Non-pigmented ciliary epithelial cell (primary cell): ENCODE data around the gene SAMD8.
"Not testable (repeated sequence)": the region's sequence is repeated elsewhere in the genome, so short reads cannot be mapped to it uniquely, and the experiment has no call there.

Source experiments
- DNase-seq: peaks from one replicate; pipeline ENCODE4 v3.0.0-alpha.2; 2010; ENCODE audit warnings: low read depth

The SAMD8 gene

DNA sequence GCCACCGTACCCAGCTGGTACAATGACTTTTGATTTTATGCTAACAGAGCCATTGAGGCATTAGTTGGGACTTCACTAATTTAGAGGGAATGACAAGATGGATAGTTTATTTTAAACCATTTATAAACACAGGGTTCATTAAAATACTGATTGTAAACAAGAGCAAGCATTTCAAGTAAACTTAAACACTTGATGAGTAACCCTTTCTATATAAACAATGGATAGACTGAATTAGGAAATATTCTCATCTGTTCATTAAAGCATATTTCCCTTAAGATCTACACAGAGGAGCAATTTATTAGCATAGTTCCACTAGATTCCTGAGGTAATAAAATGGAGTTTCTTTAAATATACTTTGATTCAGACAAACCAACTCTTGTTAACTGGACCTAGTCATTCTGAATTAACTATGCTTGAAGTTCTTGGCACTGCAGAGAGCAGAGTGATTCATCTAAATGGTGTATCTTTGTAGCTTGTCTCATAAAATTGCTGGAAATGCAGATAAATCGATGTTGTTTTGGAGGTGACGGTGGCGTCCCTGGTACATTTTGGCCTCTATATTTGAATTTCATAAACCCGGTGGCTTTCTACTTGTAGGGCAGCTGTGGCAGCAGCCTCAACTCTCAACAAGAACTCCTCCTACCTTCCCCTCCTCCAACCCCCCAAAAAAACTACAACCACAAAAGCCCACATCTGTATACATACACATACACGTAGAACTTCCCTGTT lies 83.7 kb downstream of the SAMD8 start:
- no peak for DNase-seq

DNA sequence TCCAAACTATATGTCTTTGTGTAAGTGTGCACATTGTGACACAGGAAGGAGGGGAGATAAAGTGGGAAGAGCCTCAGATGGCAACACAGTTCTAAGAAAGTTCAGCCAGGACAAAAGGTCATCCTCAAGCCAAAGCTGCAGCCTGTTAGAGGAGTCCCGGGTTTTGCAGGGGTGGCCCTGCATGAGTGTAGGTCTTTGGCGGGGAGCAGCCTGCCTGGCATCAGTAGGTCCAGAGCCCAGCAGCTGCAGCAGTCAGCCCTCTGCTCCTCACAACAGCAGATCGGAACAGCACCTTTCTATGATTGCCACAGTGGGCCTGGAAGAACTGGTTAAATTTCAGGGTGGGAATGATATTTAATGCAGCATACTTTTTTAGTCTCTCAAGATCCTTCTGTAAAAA lies 85.6 kb downstream of the SAMD8 start:
- DNase-seq: no peak

DNA sequence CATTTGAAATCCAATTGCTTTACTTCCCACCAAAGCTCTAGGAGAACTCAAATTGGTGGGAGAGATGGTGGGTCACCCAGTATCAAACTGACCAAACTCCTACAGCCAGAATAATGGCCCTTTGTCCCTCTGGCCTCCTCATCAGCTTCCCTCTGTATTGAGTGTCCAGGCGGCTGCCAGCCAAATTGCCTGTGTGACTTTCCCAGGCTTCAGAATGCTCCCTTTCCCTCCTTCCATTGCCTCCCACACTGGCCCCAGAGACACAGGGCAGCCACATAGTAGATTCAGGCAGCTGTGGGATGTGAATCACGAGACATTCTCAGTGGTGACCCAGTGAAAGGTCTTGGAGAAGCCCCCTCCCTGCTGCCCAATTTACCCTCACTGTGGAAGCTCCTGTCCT lies 86.5 kb downstream of the SAMD8 start:
- DNase-seq: no peak

DNA sequence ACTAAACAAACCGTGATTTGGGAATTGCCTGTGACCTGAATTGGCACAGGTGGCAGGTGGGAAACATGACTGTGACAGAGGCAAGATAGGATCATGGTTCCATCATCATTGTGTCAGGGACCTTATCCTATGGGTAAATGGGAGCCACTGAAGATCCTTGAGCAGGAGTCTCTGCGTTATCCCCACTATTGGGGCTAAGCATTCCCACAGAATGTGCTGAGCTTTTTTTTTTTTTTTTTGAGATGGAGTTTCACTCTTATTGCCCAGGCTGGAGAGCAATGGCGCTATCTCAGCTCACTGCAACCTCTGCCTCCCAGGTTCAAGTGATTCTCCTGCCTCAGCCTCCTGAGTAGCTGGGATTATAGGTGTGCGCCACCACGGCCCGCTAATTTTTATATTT lies 88.5 kb downstream of the SAMD8 start:
- not testable (repeated sequence) for DNase-seq

DNA sequence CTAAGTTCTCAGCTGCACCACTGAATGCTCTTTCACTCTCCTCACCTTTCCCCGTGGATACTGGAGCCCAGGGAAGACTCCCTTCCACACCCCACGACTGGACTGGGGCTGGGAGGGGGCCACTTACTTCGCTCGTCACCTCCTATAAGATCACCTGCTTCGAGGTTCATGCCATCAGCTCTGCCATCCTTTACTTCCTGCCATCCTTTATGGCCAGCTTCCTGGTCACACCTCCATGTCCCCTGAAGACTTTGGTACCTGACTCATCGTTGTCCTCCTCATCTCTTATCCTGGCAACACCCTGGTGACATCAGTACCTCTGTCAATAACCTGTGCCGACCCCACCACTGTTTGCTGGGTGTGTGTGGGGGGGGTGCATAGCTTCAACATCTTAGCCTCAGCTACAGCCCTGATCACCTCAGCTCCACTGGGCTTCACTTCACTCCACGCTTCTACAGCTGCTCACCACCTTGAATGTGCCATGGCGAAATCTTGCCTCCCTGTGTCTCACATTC lies 90.4 kb downstream of the SAMD8 start:
- no peak for DNase-seq

DNA sequence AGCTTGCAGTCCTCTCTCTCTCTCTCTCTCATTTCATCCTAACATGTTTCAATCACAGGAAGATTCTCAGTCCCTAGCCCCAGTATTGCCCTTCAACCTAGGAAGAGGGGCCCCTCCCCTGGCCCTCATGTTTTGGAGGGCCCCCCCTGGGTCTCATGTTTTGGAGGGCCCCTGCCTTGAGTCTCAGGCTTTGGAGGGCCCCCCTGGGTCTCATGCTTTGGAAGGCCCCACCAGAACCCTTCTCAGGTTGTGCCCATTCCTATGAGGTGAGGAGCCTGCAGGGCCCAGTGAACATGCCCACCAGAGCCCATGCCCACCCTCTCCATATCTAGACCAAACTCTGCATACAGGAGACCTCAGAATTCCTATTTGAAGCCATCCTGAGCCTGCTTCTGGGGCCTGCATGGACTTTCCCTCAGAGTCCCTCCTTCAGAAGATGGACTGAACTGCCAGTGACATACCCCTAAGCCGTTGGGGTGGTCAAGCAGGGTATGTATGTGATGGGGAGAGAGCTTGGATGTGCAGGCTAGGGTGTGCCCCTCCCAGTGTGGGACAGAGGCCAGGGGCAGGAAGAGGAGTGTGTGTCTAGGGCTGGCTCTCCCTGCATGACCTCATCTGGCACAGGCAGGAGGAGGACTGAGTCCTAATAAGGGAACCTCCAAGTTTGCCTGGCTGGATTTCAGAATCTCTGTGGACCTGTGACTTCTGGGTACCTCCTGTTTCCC lies 91.0 kb downstream of the SAMD8 start:
- no peak for DNase-seq

DNA sequence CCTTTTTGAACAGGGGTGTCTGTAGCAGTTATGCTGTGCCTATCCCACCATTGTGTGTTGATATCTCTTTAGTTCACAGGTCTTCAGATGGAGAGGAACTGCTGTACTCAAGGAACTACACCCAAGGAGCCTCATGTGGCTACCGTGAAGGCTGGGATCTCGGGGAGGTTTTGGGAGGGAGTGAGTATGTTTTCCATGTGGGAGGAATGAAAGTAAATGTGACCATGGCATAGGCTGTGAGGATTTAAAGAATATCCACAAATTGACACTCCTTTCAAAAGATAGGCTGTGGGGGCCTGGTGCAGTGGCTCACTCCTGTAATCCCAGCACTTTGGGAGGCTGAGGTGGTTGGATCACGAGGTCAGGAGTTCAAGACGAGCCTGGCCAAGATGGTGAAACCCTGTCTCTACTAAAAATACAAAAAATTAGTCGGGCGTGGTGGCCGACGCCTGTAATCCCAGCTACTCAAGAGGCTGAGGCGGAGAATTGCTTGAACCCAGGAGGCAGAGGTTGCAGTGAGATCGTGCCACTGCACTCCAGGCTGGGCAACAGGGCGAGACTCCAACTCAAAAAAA lies 91.7 kb downstream of the SAMD8 start:
- DNase-seq: not testable (repeated sequence)

DNA sequence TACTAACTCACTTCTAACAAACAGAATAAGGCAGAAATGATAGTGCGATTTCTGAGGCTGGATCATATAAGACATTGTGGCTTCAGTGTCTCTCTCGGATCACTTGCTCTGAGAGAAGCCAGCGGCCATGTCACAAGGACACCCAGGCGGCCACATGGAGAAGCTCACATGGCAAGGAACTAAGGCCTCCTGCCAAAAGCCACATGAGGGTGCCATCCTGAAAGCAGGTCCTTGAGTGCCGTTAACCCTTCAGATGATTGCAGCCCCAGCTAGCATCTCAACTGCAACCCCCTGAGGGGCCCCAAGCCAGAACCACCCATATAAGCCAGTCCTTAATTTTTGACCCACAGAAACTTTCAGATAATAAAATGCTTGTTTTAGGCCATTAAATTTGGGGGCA lies 92.3 kb downstream of the SAMD8 start:
- no peak for DNase-seq

DNA sequence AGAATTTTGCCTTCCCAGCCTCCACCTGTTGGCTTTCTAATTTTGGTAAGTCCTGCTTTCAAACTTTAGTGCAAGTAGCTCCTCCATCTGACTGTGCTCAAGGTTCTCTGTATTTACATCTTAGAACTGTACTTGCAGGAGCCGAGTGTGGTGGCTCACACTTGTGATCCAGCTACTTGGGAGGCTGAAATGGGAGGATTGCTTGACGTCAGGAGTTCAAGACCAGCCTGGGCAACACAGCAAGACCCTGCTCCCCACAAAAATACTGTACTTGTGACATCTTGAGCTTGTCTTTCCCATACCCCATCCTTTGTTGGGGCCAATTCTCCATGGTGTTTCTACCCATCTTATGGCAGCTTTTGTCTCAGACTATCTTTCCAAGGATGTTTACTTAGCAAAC lies 94.5 kb downstream of the SAMD8 start:
- DNase-seq: no peak

DNA sequence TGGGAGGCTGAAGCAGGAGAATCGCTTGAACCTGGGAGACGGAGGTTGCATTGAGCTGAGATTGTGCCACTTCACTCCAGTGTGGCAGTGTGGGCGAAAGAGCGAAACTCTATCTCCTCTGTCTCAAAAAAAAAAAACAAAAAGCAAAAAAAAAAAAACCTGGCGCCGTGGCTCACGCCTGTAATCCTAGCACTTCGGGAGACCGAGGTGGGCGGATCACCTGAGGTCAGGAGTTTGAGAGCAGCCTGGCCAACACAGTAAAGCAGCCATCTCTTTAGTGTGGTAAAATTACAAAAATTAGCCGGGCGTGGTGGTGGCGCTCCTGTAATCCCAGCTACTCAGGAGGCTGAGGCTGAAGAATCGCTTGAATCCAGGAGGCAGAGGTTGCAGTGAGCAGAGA lies 95.2 kb downstream of the SAMD8 start:
- DNase-seq: not testable (repeated sequence)

DNA sequence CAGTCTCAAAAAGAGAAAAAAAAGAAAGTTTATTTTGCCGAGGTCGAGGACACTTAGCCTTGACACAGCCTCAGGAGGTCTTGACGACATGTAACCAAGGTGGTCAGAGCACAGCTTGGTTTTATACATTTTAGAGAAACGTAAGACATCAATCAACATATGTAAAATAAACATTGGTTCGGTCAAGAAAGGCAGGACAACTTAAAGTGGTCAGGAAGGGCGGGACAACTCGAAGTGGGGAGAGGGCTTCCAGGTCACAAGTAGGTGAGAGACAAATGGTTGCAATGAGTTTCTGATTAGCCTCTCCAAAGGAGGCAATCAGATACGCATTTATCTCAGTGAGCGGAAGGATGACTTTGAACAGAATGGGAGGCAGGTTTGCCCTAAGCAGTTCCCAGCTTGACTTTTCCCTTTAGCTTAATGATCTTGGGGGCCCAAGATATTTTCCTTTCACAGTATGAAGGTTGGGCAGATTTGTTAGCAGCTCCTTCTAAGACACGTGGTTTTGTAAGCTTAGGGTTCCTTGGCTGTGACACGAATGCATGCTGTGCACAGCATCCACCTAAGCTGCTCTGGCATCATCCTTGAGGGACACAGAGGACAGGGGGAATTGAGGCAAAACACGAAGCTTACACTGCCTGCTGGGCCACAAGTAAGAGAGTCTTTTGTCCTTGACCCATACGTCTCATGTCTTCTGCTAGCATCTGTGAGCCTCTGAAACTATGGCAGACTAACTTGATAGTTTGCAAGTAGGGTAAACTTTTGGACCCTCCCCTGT lies 95.8 kb downstream of the SAMD8 start:
- no peak for DNase-seq

DNA sequence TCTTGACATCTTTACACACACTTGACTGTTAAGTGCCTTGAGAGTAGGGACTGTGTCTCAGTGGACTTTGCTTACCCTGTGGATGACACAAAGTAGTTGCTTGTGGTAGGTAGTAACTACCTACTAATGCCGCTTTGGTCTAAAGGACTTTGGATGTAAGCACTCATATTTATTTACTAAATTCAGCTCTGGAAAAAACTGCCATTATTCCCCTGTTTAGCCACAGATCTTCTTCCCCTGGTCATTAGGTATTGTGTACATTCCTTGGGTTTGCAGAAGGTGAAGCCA lies 96.3 kb downstream of the SAMD8 start:
- DNase-seq: no peak

DNA sequence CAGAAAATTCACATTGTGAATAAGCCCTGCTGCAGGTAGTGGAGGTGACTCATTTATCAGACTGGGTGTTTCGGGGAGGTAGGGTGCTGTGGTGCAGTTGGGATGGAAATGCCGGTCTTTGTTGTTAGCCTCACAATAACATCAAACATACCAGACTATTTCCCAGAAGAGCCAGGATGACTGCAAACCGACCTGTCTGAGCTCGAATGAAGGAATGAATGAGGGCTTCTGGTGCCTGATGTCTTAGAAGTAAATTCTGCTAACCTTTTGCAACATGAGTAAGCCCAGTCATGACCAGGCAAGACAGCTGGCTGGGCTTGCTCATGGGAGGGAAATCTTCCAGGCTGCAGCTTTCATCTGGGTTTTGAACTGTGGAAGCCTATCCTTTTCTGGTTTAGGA lies 96.7 kb downstream of the SAMD8 start:
- no peak for DNase-seq

DNA sequence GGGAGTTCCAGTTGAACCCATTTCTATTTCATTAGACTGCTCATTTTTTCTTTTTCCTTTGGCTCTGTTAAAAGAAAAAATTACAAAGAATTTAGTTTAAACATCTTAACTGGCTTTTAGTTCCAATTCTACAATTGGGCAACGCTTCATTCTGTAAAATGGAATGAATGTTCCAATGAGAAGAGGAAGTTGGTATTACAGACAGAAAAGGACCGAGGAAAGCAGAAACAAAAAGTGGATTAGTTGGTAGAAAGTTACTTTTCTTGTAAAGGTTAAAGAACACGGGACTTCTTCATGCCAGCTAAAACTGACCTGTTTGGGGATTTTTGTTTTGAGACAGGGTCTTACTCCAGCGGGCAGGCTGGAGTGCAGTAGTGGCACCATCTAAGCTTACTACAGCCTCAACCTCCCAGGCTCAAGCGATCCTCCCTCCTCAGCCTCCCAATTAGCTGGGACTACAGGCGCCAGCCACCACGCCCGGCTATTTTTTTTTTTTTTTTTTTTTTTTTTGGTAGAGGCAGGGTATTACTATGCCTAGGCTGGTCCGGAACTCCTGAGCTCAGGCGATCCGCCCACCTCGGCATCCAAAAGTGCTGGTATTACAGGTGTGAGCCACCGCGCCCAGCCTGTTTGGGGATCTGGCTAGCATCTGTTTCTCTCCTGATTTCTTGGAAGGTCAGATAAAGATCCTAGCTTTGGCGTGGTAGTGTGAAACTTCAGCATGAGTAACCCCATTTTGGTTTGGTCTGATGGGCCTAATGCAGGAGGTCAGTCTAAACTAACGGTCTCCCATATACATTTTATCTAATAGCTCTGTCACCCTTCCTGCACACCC lies 97.8 kb downstream of the SAMD8 start:
- no peak for DNase-seq

DNA sequence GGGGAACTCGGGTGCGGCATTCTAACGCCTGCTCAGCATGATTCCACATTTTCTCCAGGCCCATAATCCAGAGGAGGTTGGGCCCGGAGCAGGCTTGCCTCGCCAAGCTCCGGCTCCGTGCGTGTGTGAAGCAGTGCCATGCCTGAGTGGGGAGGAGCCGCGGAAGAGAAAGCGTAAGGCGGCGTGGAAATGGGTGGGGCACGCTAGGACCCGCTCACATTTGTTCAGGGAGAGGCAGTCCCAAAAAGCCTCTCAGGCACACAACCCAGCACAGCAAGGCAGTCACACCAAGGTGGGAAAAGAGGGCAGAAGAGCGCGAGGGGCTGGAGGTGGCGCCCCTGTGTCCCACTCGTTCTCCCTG lies 98.4 kb downstream of the SAMD8 start:
- no peak for DNase-seq

DNA sequence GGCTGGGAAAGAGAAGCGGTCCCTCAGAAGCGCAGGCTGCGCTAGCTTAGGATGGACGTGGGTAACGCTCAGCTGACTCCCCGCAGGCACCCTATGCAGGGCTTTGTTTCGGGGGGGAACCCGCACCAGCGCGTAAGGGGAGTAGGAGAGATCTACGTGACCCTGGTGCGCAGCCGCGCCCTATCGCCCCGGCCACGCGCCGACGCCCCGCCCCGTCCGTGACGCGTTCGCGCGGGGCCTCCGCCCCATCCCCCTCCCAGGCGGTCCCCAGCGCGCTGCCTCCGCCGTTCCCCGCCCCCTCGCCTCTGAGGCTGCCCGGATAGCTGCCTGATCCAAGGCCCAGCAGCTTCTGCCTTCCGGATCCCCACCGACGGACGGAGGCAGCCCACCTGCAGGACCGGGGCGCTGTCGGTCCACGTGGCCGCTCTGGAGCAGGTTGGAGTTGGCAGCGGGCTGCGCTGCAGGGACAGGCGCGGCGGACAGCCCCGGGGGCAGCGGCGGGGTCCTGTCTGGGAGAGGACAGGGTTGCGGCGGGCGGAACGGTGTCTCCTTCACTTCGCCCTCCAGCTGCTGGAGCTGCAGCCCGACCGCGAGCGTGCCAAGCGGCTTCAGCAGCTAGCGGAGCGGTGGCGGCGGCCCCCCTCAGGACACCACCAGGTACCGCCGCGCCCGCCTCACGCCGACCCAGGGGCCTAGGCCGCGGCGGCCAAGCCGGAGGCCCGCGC lies 99.0 kb downstream of the SAMD8 start, which contains the start of gene VDAC2:
TSS of gene VDAC2 (plus strand) at position 515 of the 725 bp plus-strand sequence. CDS start 363 bp downstream, outside the sequence.
- no peak for DNase-seq

DNA sequence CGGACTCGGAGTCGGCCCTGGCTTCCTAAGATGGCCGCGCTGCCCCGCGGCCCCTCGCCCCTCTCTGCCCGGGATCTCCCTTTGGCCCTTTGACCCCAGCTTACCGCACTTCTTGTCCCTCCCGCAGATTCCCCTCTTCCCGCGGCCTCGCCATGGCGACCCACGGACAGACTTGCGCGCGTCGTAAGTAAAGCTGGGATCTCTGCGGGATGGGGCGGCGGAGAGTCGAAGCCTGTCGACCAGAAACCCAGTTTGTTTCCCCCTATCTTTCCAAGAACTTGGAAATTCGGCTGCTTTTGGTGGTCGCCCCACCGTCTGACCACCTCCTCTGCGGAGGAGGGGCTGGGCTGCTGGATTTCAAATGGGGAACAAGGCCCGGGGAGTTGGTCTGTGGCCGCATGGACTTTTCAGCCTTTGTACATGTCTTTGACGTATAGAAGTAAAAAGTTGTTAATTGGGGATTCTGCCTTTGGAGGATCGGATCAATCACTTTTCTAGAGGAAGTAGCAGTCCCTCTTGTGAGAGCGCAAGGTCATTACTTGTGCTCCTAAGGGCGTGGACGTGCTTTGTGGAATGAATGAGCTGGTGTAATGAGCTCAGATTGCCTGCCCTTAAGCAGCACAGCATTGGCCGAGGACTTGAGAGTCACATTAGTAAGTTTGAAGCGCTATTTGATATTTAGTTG lies 99.7 kb downstream of the SAMD8 start:
- no peak for DNase-seq

DNA sequence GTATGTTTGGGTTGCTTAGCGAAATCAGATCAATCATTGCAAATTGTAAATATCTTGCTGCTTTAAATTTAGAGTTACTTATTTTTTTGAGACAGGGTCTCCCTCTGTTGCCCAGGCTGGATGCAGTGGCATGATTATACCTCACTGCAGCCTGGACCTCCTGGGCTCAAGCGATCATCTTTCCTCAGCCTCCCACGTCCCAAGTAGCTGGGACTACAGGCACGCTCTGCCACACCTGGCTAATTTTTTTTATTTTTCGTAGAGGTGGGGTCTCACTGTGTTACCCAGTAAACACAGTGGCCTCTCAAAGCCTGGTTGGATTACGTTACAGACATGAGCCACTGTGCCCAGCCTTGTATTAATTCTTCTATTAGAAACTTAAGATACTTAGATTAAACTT lies 100.9 kb downstream of the SAMD8 start:
- DNase-seq: no peak

DNA sequence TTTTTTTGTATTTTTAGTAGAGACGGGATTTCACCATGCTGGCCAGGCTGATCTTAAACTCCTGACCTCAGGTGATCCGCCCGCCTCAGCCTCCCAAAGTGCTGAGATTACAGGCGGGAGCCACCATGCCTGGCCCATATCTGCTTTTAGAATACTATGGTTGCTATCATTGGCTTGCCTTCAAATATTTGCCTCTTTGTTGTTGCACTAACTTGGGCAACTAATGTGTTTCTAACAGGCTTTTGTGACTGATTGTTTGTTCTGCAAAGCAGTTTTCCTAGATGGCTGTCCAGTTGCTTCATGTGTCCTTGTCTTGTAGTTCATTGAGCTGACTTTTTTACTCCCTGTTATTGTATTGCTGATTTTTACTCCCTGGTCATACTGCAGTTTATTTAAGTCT lies 108.8 kb downstream of the SAMD8 start:
- DNase-seq: no peak

DNA sequence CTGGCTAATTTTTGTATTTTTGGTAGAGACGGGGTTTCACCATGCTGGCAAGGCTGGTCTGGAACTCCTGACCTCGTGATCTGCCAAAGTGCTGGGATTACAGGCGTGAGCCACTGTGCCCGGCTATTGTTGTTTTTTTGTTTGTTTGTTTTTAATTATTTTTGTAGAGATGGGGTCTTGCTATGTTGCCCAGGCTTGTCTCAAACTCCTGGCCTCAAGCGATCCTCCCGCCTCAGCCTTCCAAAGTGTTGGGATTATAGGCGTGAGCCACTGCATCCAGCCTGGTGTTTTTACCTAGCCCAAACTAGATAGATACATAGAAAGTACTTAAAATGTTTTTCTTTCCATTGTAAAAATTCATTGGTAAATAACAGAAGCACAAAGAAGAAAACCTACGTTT lies 110.0 kb downstream of the SAMD8 start:
- not testable (repeated sequence) for DNase-seq
